ENCODE data around the gene BDKRB2.

- no peak for TF ChIP-seq CTCF (IDR thresholded peaks at IDR 0.05; ENCODE audit: poor library complexity)
- TF ChIP-seq EZH2phosphoT487 (IDR thresholded peaks at IDR 0.05; ENCODE audit: low read depth, severe bottlenecking, unreplicated experiment): no peak
Observed at GRCh38 chr14:96231526-96232130, 27.0 kb downstream of the BDKRB2 start.
